Omental fat pad (tissue), 4 donors: Measurements from ENCODE around the gene GLI3. TPM values are rescaled to one million over a fixed set of nuclear protein-coding genes. Genes with fewer than 3 reads are reported as not detected.

Source experiments
- ATAC-seq: fragments of 150-250 bp; one replicate; pipeline ENCODE4 v1.9.1; 2016; ENCODE audit warnings: mild to moderate bottlenecking, moderate library complexity; ENCODE audit not compliant: low FRiP score
- DNase-seq: peaks from one replicate; pipeline ENCODE4 v3.0.0-alpha.2; 2019; ENCODE audit warnings: low spot score
- CTCF ChIP-seq, 3 donors: fragments of 450-650 bp; IDR thresholded peaks; one replicate each; pipeline ENCODE4 v1.5.1; 2016 to 2017; ENCODE audit warnings: antibody characterized with exemption in 3 of 3, mild to moderate bottlenecking in 3 of 3, moderate library complexity in 2 of 3
- total RNA-seq, 4 donors: library from RNA; depleted of rRNA; stranded (reverse); fragments of >200 nt; gene quantifications; one replicate each; pipeline ENCODE4 v1.1.0, GENCODE V29; 2016

The GLI3 gene
- total RNA-seq, 4 donors from 2014 or later, result 10.0 to 19.2 (median 14.6) TPM

GRCh38 chr7:42226354-42226941 lies 10.6 kb downstream of the GLI3 start:
- ATAC-seq (no peak), DNase-seq (no peak)
- no peak for TF ChIP-seq CTCF (IDR thresholded peaks at IDR 0.05)

GRCh38 chr7:42224391-42225003 lies 12.5 kb downstream of the GLI3 start:
- no peak for ATAC-seq
- DNase-seq, result no peak
- TF ChIP-seq CTCF (IDR thresholded peaks at IDR 0.05), result no peak

- ATAC-seq (no peak), DNase-seq (no peak)
- TF ChIP-seq CTCF (IDR thresholded peaks at IDR 0.05), result no peak
Measured at GRCh38 chr7:42222891-42223290, 14.1 kb downstream of the GLI3 start.

- no peak for TF ChIP-seq CTCF (IDR thresholded peaks at IDR 0.05)
- no peak for ATAC-seq
Measured at GRCh38 chr7:42222125-42222524, 14.9 kb downstream of the GLI3 start.

GRCh38 chr7:42221304-42221703 lies 15.7 kb downstream of the GLI3 start:
- ATAC-seq (no peak), DNase-seq (no peak)
- TF ChIP-seq CTCF (IDR thresholded peaks at IDR 0.05), result no peak

More at GRCh38 chr7:42222125-42222524, 14.9 kb downstream of the GLI3 start:
- no peak for DNase-seq

GRCh38 chr7:42219447-42219846 lies 17.6 kb downstream of the GLI3 start:
- no peak for ATAC-seq
- TF ChIP-seq CTCF (IDR thresholded peaks at IDR 0.05), result no peak
- DNase-seq, result no peak

- DNase-seq, result no peak
- no peak for ATAC-seq
- TF ChIP-seq CTCF (IDR thresholded peaks at IDR 0.05), result no peak
Measured at GRCh38 chr7:42218248-42218647, 18.8 kb downstream of the GLI3 start.
